ENCODE measurements around the gene CACNB4.

- TF ChIP-seq CTCF (IDR thresholded peaks at IDR 0.05 in 8 of 11, conservative IDR thresholded peaks at IDR 0.05 in 3 of 11) (no peak), POLR2AphosphoS5 (IDR thresholded peaks at IDR 0.05) (no peak)
Measured at GRCh38 chr2:151914989-151915628, 183.7 kb downstream of the CACNB4 start.
